ENCODE results near the gene BRIP1. TPM values are rescaled to one million over a fixed set of nuclear protein-coding genes. Genes with fewer than 3 reads are reported as not detected.

Gene BRIP1
- total RNA-seq, 1 donor from 2014 or later: 5.2 TPM

DNA sequence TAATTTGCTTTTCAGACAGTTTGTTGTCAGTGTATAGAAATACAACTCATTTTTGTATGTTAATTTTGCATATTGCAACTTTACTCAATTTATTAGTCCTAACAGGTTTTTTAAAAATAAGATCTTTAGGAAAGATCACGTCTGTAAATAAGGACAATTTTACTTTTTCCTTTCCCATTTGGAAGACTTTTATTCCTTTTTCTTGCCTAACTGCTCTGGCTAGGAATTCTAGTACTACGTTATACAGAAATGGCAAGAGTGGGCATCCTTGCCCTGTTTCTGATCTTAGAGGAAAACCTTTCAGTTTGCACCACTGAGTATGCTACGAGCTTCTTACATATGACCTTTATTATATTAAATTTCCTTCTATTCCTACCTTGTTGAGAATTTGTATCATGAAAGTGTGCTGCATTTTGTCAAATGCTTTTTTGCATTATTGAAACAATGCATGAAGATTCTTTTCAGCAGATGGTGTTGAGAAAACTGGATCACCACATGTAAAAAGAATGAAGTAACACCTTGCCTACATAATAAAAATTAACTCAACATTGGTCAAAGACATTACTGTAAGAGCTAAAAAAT lies 113.4 kb downstream of the BRIP1 start:
- DNase-seq (ENCODE audit: low read depth): no peak
- Histone ChIP-seq H3K27me3 (ENCODE audit: control insufficient read depth, insufficient read depth, low read length) (no peaks in the 10 kb centered on the region), H3K36me3 (ENCODE audit: control insufficient read depth, insufficient read depth, low read length) (no peaks in the 10 kb centered on the region), H3K4me3 (ENCODE audit: low read depth, low read length) (no peak overlapping the region)
- TF ChIP-seq, protein P1, sequence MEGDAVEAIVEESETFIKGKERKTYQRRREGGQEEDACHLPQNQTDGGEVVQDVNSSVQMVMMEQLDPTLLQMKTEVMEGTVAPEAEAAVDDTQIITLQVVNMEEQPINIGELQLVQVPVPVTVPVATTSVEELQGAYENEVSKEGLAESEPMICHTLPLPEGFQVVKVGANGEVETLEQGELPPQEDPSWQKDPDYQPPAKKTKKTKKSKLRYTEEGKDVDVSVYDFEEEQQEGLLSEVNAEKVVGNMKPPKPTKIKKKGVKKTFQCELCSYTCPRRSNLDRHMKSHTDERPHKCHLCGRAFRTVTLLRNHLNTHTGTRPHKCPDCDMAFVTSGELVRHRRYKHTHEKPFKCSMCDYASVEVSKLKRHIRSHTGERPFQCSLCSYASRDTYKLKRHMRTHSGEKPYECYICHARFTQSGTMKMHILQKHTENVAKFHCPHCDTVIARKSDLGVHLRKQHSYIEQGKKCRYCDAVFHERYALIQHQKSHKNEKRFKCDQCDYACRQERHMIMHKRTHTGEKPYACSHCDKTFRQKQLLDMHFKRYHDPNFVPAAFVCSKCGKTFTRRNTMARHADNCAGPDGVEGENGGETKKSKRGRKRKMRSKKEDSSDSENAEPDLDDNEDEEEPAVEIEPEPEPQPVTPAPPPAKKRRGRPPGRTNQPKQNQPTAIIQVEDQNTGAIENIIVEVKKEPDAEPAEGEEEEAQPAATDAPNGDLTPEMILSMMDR (IDR thresholded peaks at IDR 0.05; ENCODE audit: insufficient read depth, low read length, poor library complexity, severe bottlenecking): no peak

DNA sequence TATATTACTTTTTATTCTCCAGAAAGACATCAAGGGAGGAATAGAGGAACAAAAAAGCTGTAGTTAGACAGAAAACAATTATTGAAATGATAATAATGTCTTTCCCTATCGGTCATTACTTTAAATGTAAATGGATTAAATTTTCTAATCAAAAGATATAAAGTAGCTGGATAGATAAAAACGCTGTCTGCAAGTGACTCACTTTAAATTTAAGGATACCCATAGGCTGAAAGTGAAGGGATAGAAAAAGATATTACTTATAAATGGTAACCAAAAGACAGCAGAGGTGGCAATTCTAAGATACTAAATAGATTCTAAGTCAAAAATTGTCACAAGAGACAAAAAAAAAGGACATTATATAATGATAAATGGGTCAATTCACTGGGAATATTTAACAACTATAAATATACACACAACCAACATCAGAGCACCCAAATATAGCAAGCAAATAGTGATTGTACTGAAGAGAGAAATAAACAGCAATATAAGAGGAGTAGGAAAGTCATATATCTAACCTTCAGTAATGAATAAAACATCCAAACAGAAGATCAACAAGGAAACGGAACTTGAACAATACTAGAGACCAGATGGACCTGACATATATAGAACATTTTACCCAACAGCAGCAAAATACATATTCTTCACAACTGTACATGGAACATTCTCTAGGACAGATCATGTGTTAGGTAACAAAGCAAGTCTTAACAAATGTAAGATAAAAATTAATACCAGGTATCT lies 116.9 kb downstream of the BRIP1 start:
- H3K4me3 ChIP-seq (ENCODE audit: low read depth, low read length): no peak overlapping the region
- H3K27me3 ChIP-seq (ENCODE audit: control insufficient read depth, insufficient read depth, low read length): no peaks in the 10 kb centered on the region
- TF ChIP-seq, protein P1 (IDR thresholded peaks at IDR 0.05; ENCODE audit: insufficient read depth, low read length, poor library complexity, severe bottlenecking): no peak
- DNase-seq (ENCODE audit: low read depth): no peak
- no peaks in the 10 kb centered on the region for H3K36me3 ChIP-seq (ENCODE audit: control insufficient read depth, insufficient read depth, low read length)

DNA sequence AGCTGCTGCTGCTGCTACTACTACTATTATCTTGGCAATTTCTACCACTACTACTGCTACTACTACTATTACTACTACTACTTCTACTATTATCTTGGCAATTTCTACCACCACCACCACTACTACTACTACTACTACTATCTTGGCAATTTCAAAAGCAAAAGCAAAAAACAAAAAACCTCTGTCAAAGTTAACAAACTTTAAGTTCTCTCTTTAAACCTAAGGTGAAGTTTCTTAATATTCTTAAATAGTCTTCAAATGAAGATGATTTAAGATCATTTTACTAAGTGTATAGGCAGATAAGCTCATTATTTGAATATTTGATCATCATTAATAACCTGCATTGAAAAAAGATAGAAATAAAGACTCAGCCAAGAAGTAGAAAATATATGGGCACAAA lies 118.5 kb downstream of the BRIP1 start:
- H3K36me3 ChIP-seq (ENCODE audit: control insufficient read depth, insufficient read depth, low read length): no peaks in the 10 kb centered on the region
- TF ChIP-seq, protein P1 (IDR thresholded peaks at IDR 0.05; ENCODE audit: insufficient read depth, low read length, poor library complexity, severe bottlenecking): no peak
- H3K4me3 ChIP-seq (ENCODE audit: low read depth, low read length): no peak overlapping the region
- no peaks in the 10 kb centered on the region for H3K27me3 ChIP-seq (ENCODE audit: control insufficient read depth, insufficient read depth, low read length)
- no peak for DNase-seq (ENCODE audit: low read depth)

DNA sequence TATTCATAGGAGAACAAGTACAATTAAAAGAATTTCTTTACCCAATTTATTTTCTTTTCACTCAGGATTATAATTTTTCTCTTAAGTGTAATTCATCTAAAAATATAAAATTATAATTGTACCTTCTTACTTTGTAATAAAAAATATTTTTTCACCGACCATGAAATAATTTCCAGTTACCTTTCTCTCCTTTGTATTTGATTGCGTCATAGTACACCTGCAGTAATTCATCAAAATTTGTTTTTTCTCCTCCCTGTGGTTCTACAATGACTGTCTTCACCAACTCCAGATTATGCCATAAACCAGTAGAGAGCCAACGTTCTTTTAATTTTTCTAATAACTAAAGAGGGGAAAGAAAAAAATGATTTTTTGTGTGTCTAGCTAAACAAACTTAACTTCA lies 119.1 kb downstream of the BRIP1 start:
- no peak for DNase-seq (ENCODE audit: low read depth)
- TF ChIP-seq, protein P1 (IDR thresholded peaks at IDR 0.05; ENCODE audit: insufficient read depth, low read length, poor library complexity, severe bottlenecking): no peak
- Histone ChIP-seq H3K36me3 (ENCODE audit: control insufficient read depth, insufficient read depth, low read length) (no peaks in the 10 kb centered on the region), H3K27me3 (ENCODE audit: control insufficient read depth, insufficient read depth, low read length) (no peaks in the 10 kb centered on the region), H3K4me3 (ENCODE audit: low read depth, low read length) (no peak overlapping the region)

DNA sequence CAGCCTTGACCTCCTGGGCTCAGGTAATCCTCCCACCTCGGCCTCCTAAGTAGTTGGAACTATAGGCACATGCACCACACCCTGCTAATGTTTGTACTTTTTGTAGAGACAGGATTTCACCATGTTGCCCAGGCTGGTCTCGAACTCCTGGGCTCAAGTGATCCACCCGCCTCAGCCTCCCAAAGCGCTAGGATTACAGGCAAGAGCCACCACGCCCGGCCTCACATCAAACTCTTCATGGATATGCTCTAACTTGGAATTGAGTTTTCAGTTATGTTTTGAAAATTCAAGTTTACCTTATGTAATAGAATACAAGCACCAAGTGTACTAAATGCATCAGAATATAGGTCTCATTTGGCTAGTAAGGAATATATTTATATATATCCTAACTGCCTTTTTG lies 119.6 kb downstream of the BRIP1 start:
- Histone ChIP-seq H3K36me3 (ENCODE audit: control insufficient read depth, insufficient read depth, low read length) (no peaks in the 10 kb centered on the region), H3K27me3 (ENCODE audit: control insufficient read depth, insufficient read depth, low read length) (no peaks in the 10 kb centered on the region), H3K4me3 (ENCODE audit: low read depth, low read length) (no peak overlapping the region)
- TF ChIP-seq, protein P1 (IDR thresholded peaks at IDR 0.05; ENCODE audit: insufficient read depth, low read length, poor library complexity, severe bottlenecking): no peak
- DNase-seq (ENCODE audit: low read depth): no peak
